Measurements from ENCODE around the gene TCF12. TPM values are rescaled to one million over a fixed set of nuclear protein-coding genes. Genes with fewer than 3 reads are reported as not detected.
"Not testable (repeated sequence)": the region's sequence is repeated elsewhere in the genome, so short reads cannot be mapped to it uniquely, and the experiment has no call there.

The TCF12 gene
- total RNA-seq, 2 experiments from 2014 or later: 55.8 to 59.4 TPM

GRCh38 chr15:57097246-57097645 lies 178.8 kb downstream of the TCF12 start:
- Mint-ChIP-seq H3K4me1 (peaks cover 11% of the 10 kb centered on the region), H3K27ac (no peak overlapping the region), H3K36me3 (peaks cover 38% of the 10 kb centered on the region), H3K27me3 (no peaks in the 10 kb centered on the region), H3K4me3 (no peak overlapping the region), H3K9me3 (no peaks in the 10 kb centered on the region)
- DNase-seq: no peak

DNA sequence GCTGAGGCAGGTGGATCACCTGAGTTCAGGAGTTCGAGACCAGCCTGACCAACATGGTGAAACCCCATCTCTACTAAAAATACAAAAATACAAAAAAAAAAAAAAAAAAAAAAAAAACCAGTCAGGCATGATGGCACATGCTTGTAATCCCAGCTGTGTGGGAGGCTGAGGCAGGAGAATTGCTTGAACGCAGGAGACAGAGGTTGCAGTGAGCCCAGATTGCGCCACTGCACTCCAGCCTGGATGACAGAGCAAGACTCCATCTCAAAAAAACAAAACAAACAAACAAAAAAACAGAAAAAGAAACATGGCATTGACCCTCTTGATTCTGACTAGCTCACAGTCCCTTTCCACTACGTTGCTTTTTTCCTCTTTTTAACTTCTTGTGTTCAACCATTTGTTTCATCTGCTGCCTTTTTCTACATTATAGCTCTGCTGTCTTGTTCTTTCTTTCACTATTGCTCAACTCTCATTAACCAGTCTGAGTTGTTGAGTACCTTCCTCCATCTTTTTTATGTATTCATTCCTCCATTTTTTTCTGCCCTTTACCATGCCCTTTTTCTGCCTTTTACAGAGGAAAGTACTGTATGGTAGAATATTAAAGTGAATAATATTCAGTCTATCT lies 179.6 kb downstream of the TCF12 start:
- Mint-ChIP-seq H3K36me3 (peaks cover 33% of the 10 kb centered on the region), H3K4me1 (peaks cover 10% of the 10 kb centered on the region)
- not testable (repeated sequence) for H3K27ac Mint-ChIP-seq, H3K9me3 Mint-ChIP-seq, H3K27me3 Mint-ChIP-seq, DNase-seq, H3K4me3 Mint-ChIP-seq

- peaks cover 28% of the 10 kb centered on the region for H3K36me3 Mint-ChIP-seq
- no peak for DNase-seq
- no peaks in the 10 kb centered on the region for H3K9me3 Mint-ChIP-seq
- peaks cover 10% of the 10 kb centered on the region for H3K4me1 Mint-ChIP-seq
- no peak overlapping the region for H3K4me3 Mint-ChIP-seq
- no peaks in the 10 kb centered on the region for H3K27me3 Mint-ChIP-seq
- H3K27ac Mint-ChIP-seq: no peak overlapping the region
These were observed 180.5 kb downstream of the TCF12 start for GRCh38 chr15:57098896-57099295.

DNA sequence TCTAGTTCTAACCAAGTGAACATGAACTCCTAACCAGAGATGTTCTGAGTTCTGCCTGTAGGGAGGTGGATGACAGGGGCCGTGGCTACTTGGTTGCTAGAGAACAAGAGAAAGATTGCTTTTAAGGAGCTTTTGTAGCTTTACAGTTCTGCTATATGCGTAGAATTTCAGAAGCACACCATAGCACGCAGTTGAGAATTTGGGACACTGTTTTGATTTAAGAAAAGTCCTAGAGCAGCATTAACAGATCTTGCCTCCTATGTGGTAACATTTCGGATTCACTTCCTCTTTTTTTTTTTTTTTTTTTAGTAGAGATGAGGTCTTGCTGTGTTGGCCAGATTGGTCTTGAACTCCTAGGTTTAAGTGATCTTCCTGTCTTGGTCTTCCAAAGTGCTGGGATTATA lies 181.7 kb downstream of the TCF12 start:
- peaks cover 23% of the 10 kb centered on the region for H3K36me3 Mint-ChIP-seq
- H3K27ac Mint-ChIP-seq: no peak overlapping the region
- DNase-seq: no peak
- H3K4me3 Mint-ChIP-seq: no peak overlapping the region
- peaks cover 10% of the 10 kb centered on the region for H3K4me1 Mint-ChIP-seq
- H3K27me3 Mint-ChIP-seq: no peaks in the 10 kb centered on the region
- H3K9me3 Mint-ChIP-seq: no peaks in the 10 kb centered on the region

DNA sequence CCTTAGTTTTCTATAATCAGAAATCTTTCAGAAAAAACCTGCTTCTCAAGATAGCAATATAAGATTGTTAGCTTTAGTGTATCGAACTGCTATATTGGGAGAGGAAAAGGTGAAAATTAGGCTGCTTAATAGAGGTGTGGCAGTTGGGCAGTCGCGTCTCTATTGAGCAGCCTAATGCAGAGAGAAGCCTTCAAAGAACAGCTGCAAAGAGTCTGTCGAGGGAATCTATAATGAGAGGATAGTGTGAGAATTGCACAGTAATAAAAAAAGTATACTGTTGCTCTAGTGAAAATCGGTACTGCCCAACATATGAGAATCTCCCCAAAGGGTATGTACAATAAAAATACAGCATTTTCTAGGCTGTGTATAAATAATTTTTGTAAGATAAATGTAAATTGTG lies 184.4 kb downstream of the TCF12 start:
- peaks cover 8% of the 10 kb centered on the region for H3K4me1 Mint-ChIP-seq
- no peaks in the 10 kb centered on the region for H3K27me3 Mint-ChIP-seq
- no peak overlapping the region for H3K27ac Mint-ChIP-seq
- H3K4me3 Mint-ChIP-seq: no peak overlapping the region
- DNase-seq: no peak
- H3K36me3 Mint-ChIP-seq: peaks cover 30% of the 10 kb centered on the region
- peaks cover 3% of the 10 kb centered on the region for H3K9me3 Mint-ChIP-seq

DNA sequence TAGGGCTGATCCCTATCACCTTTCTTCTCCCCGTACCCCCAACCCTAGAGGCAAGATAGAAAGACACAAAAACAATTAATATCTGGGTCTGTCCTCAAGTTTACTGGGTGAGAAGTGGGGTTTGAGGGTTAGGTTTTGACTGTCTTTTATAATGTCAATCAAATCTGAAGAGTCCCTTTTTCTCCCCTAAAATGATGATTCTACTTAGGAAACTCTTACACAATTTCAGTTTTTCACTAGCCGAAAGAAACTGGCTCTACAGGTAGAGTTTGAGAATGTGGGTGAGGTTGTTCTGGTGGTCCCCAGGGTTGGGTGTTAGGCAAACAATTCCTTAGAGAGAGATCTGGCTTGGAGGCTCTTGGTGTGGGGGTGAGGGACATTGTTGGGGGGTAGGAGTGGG lies 189.9 kb downstream of the TCF12 start:
- Mint-ChIP-seq H3K9me3 (peaks cover 3% of the 10 kb centered on the region), H3K4me3 (no peak overlapping the region), H3K4me1 (peaks cover 26% of the 10 kb centered on the region), H3K36me3 (peaks cover 21% of the 10 kb centered on the region), H3K27me3 (no peaks in the 10 kb centered on the region), H3K27ac (no peak overlapping the region)
- no peak for DNase-seq

GRCh38 chr15:57109005-57109404 lies 190.6 kb downstream of the TCF12 start:
- no peak overlapping the region for H3K4me3 Mint-ChIP-seq
- H3K27ac Mint-ChIP-seq: no peak overlapping the region
- H3K4me1 Mint-ChIP-seq: peaks cover 26% of the 10 kb centered on the region
- H3K9me3 Mint-ChIP-seq: peaks cover 3% of the 10 kb centered on the region
- no peaks in the 10 kb centered on the region for H3K27me3 Mint-ChIP-seq
- DNase-seq: no peak
- peaks cover 21% of the 10 kb centered on the region for H3K36me3 Mint-ChIP-seq

- Mint-ChIP-seq H3K9me3 (peaks cover 1% of the 10 kb centered on the region), H3K36me3 (peaks cover 10% of the 10 kb centered on the region), H3K27ac (no peak overlapping the region), H3K4me1 (peaks cover 26% of the 10 kb centered on the region), H3K27me3 (no peaks in the 10 kb centered on the region), H3K4me3 (no peak overlapping the region)
- no peak for DNase-seq
These were observed 192.6 kb downstream of the TCF12 start for GRCh38 chr15:57111002-57111401.

GRCh38 chr15:57112178-57112577 lies 193.7 kb downstream of the TCF12 start:
- Mint-ChIP-seq H3K4me1 (peaks cover 26% of the 10 kb centered on the region), H3K36me3 (peaks cover 9% of the 10 kb centered on the region), H3K27ac (no peak overlapping the region), H3K27me3 (no peaks in the 10 kb centered on the region), H3K9me3 (no peaks in the 10 kb centered on the region), H3K4me3 (no peak overlapping the region)
- no peak for DNase-seq

GRCh38 chr15:57114070-57114469 lies 195.6 kb downstream of the TCF12 start:
- peaks cover 34% of the 10 kb centered on the region for H3K4me1 Mint-ChIP-seq
- no peaks in the 10 kb centered on the region for H3K27me3 Mint-ChIP-seq
- no peaks in the 10 kb centered on the region for H3K9me3 Mint-ChIP-seq
- no peak for DNase-seq
- no peak overlapping the region for H3K4me3 Mint-ChIP-seq
- no peak overlapping the region for H3K27ac Mint-ChIP-seq
- H3K36me3 Mint-ChIP-seq: peaks cover 9% of the 10 kb centered on the region

- DNase-seq: no peak
- H3K27me3 Mint-ChIP-seq: no peaks in the 10 kb centered on the region
- peak overlapping the region; percentile 64 for H3K27ac Mint-ChIP-seq
- peaks cover 10% of the 10 kb centered on the region for H3K36me3 Mint-ChIP-seq
- H3K4me1 Mint-ChIP-seq: peaks cover 30% of the 10 kb centered on the region
- H3K4me3 Mint-ChIP-seq: peak overlapping the region; percentile 44
- no peaks in the 10 kb centered on the region for H3K9me3 Mint-ChIP-seq
These were observed 199.8 kb downstream of the TCF12 start for GRCh38 chr15:57118013-57118799.

- no peaks in the 10 kb centered on the region for H3K27me3 Mint-ChIP-seq
- no peak overlapping the region for H3K27ac Mint-ChIP-seq
- H3K4me3 Mint-ChIP-seq: no peak overlapping the region
- H3K36me3 Mint-ChIP-seq: peaks cover 19% of the 10 kb centered on the region
- DNase-seq: no peak
- H3K9me3 Mint-ChIP-seq: no peaks in the 10 kb centered on the region
- peaks cover 32% of the 10 kb centered on the region for H3K4me1 Mint-ChIP-seq
These were observed 203.8 kb downstream of the TCF12 start for GRCh38 chr15:57122080-57122840.

DNA sequence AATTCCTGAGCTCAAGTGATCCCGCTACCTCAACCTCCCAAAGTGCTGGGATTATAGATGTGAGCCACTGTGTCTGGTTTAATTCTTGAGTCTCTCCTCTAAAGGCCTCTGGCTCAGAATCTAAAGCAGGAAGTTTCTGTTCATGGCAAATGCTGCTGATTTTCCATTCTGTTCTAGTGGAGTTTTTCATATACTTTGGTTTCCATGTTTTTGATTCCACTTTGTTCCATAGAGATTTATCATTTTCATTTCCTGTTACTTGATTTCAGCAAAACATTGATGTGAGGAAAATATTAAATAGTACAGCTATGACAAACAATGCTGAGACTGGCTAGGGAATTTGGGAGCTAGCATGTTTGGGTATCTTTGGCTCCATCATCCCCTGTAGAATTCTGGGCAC lies 205.6 kb downstream of the TCF12 start:
- no peaks in the 10 kb centered on the region for H3K27me3 Mint-ChIP-seq
- no peak for DNase-seq

DNA sequence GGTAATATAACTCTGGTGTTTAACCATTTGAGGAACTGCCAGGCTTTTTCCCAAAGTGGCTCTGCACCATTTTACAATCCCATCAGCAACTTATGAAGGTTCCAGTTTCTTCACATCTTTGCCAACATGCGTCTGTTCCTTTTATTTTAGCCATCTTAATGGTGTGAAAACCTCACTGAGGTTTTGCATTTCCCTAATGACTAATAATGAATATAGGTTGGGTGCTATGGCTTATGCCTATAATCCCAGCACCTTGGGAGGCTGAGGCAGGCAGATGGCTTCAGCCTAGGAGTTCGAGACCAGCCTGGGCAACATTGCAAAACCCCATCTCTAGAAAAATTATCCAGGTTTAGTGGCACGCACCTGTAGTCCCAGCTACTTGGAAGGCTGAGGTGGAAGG lies 210.6 kb downstream of the TCF12 start:
- DNase-seq: no peak
- Mint-ChIP-seq H3K4me1 (peaks cover 46% of the 10 kb centered on the region), H3K27ac (no peak overlapping the region), H3K36me3 (peaks cover 31% of the 10 kb centered on the region), H3K4me3 (no peak overlapping the region), H3K27me3 (no peaks in the 10 kb centered on the region), H3K9me3 (no peaks in the 10 kb centered on the region)

More for the DNA sequence above, 205.6 kb downstream of the TCF12 start:
- Mint-ChIP-seq H3K4me3 (no peak overlapping the region), H3K9me3 (no peaks in the 10 kb centered on the region), H3K4me1 (peaks cover 26% of the 10 kb centered on the region), H3K27ac (no peak overlapping the region), H3K36me3 (peaks cover 29% of the 10 kb centered on the region)

DNA sequence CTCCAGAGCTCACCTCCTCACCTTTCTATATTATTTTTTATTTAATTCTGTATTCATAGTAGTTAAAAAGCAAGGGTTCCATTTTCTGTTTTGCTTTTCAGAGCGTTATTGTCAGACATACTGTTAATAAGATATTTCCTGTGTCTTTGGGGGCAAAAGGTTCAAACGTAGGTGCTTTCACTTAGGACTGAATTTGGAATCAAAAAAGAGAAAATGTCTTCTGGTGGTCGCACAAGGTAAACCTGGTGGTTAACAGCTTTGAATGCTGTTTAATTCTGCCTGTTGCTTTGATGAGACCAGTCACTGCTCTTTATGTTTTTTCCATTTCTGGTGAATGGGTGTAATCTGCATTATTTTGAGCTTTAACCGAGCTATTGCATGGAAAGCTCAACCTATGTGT lies 212.5 kb downstream of the TCF12 start:
- Mint-ChIP-seq H3K27ac (peak overlapping the region; percentile 78), H3K27me3 (no peaks in the 10 kb centered on the region), H3K36me3 (peaks cover 27% of the 10 kb centered on the region), H3K9me3 (no peaks in the 10 kb centered on the region), H3K4me1 (peaks cover 55% of the 10 kb centered on the region), H3K4me3 (no peak overlapping the region)
- DNase-seq: no peak

Measured in activated naive CD8-positive, alpha-beta T cell treated with anti-CD3 and anti-CD28 coated beads for 36 hours (primary cell).